Measurements from ENCODE around the gene SPIN2A. TPM values are rescaled to one million over a fixed set of nuclear protein-coding genes. Genes with fewer than 3 reads are reported as not detected.
"Not testable (repeated sequence)": the region's sequence is repeated elsewhere in the genome, so short reads cannot be mapped to it uniquely, and the experiment has no call there.

The SPIN2A gene
- total RNA-seq, 1 donor from 2014 or later, result 2.0 TPM

- FAIRE-seq, result no peak
- DNase-seq (ENCODE audit: low spot score in 2 of 2), result no peak
These were observed 33.7 kb downstream of the SPIN2A start for GRCh38 chrX:57103489-57103888.

GRCh38 chrX:57102918-57103317 lies 34.3 kb downstream of the SPIN2A start:
- FAIRE-seq; DNase-seq (ENCODE audit: low spot score in 2 of 2): not testable (repeated sequence)

Other genes starting within 250 kb of the SPIN2A start
- gene SPIN3, start 141.9 kb downstream of the SPIN2A start, total RNA-seq, result 31.8 TPM
- 9.8 TPM for gene SPIN2B, start 15.8 kb downstream of the SPIN2A start, total RNA-seq
- gene FAAH2, start 149.3 kb upstream of the SPIN2A start, total RNA-seq, result 3.3 TPM

Measured in frontal cortex (tissue), 4 donors.